Measurements from ENCODE around the gene GARIN5B.

DNA sequence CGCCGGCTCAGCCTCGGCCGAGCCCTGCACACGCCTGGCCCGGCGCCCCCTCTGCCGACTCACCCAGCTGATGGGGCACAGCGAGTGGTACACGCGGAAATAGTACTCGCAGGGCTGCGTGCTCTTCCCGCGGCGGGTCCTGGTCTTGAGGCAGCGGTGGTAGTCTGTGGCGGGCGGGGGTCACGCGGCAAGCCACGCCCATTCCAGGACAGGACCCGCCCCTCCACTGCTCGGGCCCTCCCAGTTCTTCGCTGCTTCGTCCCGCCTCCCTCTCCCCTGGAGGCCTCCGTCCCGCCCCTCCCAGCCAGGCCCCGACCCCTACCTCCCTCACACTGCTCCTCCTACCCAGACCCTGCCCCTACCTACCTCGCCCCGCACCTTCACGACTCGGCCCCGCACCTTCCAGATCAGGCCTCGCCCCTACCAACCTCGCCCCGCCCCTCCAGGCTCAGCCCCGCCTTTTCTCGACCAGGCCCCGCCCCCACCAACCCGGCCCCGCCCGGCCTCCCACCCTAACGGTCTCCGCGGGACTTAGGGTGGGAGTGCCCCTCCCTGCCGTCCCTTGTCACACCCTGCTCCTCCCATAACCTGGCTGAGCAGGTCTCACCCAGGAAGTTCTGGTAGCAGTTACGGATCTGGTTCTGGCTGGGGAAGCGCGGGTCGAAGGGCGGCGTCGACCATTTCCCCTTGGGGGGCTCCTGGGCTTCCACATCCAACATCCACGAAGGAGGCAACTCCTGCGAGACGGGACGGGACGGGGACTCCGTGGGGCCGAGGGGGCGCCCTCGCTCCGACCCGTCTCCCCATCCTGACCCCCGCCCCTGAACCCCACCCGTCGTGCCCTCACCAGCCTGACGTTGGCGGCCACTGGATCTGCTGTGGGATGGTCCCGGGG, 9.0 kb downstream of the GARIN5B start:
- TF ChIP-seq, protein P1, sequence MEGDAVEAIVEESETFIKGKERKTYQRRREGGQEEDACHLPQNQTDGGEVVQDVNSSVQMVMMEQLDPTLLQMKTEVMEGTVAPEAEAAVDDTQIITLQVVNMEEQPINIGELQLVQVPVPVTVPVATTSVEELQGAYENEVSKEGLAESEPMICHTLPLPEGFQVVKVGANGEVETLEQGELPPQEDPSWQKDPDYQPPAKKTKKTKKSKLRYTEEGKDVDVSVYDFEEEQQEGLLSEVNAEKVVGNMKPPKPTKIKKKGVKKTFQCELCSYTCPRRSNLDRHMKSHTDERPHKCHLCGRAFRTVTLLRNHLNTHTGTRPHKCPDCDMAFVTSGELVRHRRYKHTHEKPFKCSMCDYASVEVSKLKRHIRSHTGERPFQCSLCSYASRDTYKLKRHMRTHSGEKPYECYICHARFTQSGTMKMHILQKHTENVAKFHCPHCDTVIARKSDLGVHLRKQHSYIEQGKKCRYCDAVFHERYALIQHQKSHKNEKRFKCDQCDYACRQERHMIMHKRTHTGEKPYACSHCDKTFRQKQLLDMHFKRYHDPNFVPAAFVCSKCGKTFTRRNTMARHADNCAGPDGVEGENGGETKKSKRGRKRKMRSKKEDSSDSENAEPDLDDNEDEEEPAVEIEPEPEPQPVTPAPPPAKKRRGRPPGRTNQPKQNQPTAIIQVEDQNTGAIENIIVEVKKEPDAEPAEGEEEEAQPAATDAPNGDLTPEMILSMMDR (IDR thresholded peaks at IDR 0.05), result no peak
- TF ChIP-seq POLR2A (IDR thresholded peaks at IDR 0.05) (no peak), POLR2AphosphoS5 (IDR thresholded peaks at IDR 0.05) (no peak), EP300 (IDR thresholded peaks at IDR 0.05) (no peak)
